ENCODE data around the gene TMEM167B. TPM values are rescaled to one million over a fixed set of nuclear protein-coding genes. Genes with fewer than 3 reads are reported as not detected.

The TMEM167B gene
- 10 to 100 TPM in 3 of 4 donors, 1 to 10 TPM in 1; 2.2 to 23.0 (median 18.8) TPM for total RNA-seq

- peaks cover 13 to 50% (median 18%) of the 10 kb centered on the region in 4 donors for H3K4me1 ChIP-seq
- TF ChIP-seq EP300 (IDR thresholded peaks at IDR 0.05; ENCODE audit: low read depth), result peak; percentile 55
- TF ChIP-seq POLR2AphosphoS5 (IDR thresholded peaks at IDR 0.05), result peak; percentile 82 to 89 (median 88)
- peak; percentile 86 for TF ChIP-seq POLR2A (IDR thresholded peaks at IDR 0.05)
- peak in 1 of 5 experiments; percentile 15 for TF ChIP-seq CTCF (IDR thresholded peaks at IDR 0.05)
- intact Hi-C loops (cut with DNase I; ENCODE audit: low total_unique reads) (no loop called here), in situ Hi-C loops (cut with MboI; ENCODE audit: low pct_ligation_motif_present in 1 of 4, low pct_unique_long_range_greater_than_20kb in 1 of 4, low sequenced_read_pairs in 3 of 4) (no loop called here)
- no peaks in the 10 kb centered on the region for H3K9me3 ChIP-seq
- peak; percentile 94 for DNase-seq
- peak within 1 kb of the TSS; percentile 60 to 91 (median 69) for H3K4me3 ChIP-seq
- H3K27me3 ChIP-seq, result no peaks in the 10 kb centered on the region
- H3K36me3 ChIP-seq, result peaks cover 0 to 17% (median 5%) of the 10 kb centered on the region in 4 donors
- WGBS, 2 donors (ENCODE audit: low coverage in 1 of 2), result 12% methylated on average over 67 of the region's 67 CpGs; no CpG with 5 or more reads in 1 of the 2 donors
- H3K27ac ChIP-seq, result peak within 1 kb of the TSS; percentile 95 to 99 (median 95)
Measured at GRCh38 chr1:109090196-109091077, at the start of gene TMEM167B. Gene TMEM167B (plus strand): TSS chr1:109090764. CDS start chr1:109090873, 109 bp downstream.

GRCh38 chr1:109040989-109041620, 49.5 kb upstream of the TMEM167B start:
- H3K27ac ChIP-seq, result peak overlapping the region; percentile 86 to 95 (median 90)
- no peak for TF ChIP-seq POLR2AphosphoS5 (IDR thresholded peaks at IDR 0.05)
- no peaks in the 10 kb centered on the region for H3K36me3 ChIP-seq
- 0 to 4% methylated on average over 10 to 40 of the region's 44 CpGs for WGBS, 2 donors (ENCODE audit: low coverage in 1 of 2)
- H3K4me3 ChIP-seq, result peak overlapping the region; percentile 63 to 89 (median 74)
- intact Hi-C loops (cut with DNase I; ENCODE audit: low total_unique reads) (loop anchor here (5.0 to 10.0 kb wide), 2 partner anchors 64 to 541 kb away; no protein-coding TSS in a partner anchor), in situ Hi-C loops (cut with MboI; ENCODE audit: low pct_ligation_motif_present in 1 of 4, low pct_unique_long_range_greater_than_20kb in 1 of 4, low sequenced_read_pairs in 3 of 4) (no loop called here)
- H3K4me1 ChIP-seq, result peaks cover 0 to 17% (median 12%) of the 10 kb centered on the region in 4 donors
- no peaks in the 10 kb centered on the region for H3K9me3 ChIP-seq
- DNase-seq, result peak; percentile 21
- no peaks in the 10 kb centered on the region for H3K27me3 ChIP-seq

GRCh38 chr1:109041621-109042468, 48.7 kb upstream of the TMEM167B start, which contains the start of gene WDR47:
Gene WDR47 (minus strand): TSS chr1:109042102. CDS start chr1:109023512, 18,590 bp downstream.
- in situ Hi-C loops (cut with MboI; ENCODE audit: low pct_ligation_motif_present in 1 of 4, low pct_unique_long_range_greater_than_20kb in 1 of 4, low sequenced_read_pairs in 3 of 4), result no loop called here
- Histone ChIP-seq H3K4me1 (peaks cover 0 to 17% (median 12%) of the 10 kb centered on the region in 4 donors), H3K27ac (peak within 1 kb of the TSS; percentile 86 to 95 (median 90)), H3K36me3 (no peaks in the 10 kb centered on the region), H3K9me3 (no peaks in the 10 kb centered on the region), H3K4me3 (peak within 1 kb of the TSS; percentile 63 to 89 (median 74)), H3K27me3 (no peaks in the 10 kb centered on the region)
- TF ChIP-seq EP300 (IDR thresholded peaks at IDR 0.05; ENCODE audit: low read depth), result no peak
- peak; percentile 95 for TF ChIP-seq POLR2A (IDR thresholded peaks at IDR 0.05)
- peak; percentile 98 to 99 (median 99) for TF ChIP-seq POLR2AphosphoS5 (IDR thresholded peaks at IDR 0.05)
- 1% methylated on average over 35 of the region's 90 CpGs; no CpG with 5 or more reads in 1 of the 2 donors for WGBS, 2 donors (ENCODE audit: low coverage in 1 of 2)
- peak; percentile 97 for DNase-seq
- intact Hi-C loops (cut with DNase I; ENCODE audit: low total_unique reads), result loop anchor here (5.0 to 10.0 kb wide), 2 partner anchors 63 to 540 kb away; no protein-coding TSS in a partner anchor

- Histone ChIP-seq H3K9me3 (no peaks in the 10 kb centered on the region), H3K27ac (no peak overlapping the region), H3K4me1 (peaks cover 0 to 10% (median 6%) of the 10 kb centered on the region in 4 donors), H3K4me3 (no peak overlapping the region), H3K36me3 (no peaks in the 10 kb centered on the region), H3K27me3 (no peaks in the 10 kb centered on the region)
- TF ChIP-seq CTCF (IDR thresholded peaks at IDR 0.05) (no peak), POLR2AphosphoS5 (IDR thresholded peaks at IDR 0.05) (no peak), EP300 (IDR thresholded peaks at IDR 0.05; ENCODE audit: low read depth) (no peak), POLR2A (IDR thresholded peaks at IDR 0.05) (no peak)
- intact Hi-C loops (cut with DNase I; ENCODE audit: low total_unique reads), result loop anchor here (10.0 kb wide), 1 partner anchor 59 kb away; no protein-coding TSS in a partner anchor
- in situ Hi-C loops (cut with MboI; ENCODE audit: low pct_ligation_motif_present in 1 of 4, low pct_unique_long_range_greater_than_20kb in 1 of 4, low sequenced_read_pairs in 3 of 4), result no loop called here
- DNase-seq, result no peak
- WGBS, 2 donors (ENCODE audit: low coverage in 1 of 2), result 40% methylated on average over 1 of the region's 1 CpG
Measured at GRCh38 chr1:109045595-109045994, 45.0 kb upstream of the TMEM167B start.
